Liver (tissue), 3 donors: ENCODE measurements around the gene TNS1.

Experiments used
- FOXA1 ChIP-seq: IDR thresholded peaks from 2 replicates; pipeline ENCODE4 v1.6.1; 2016; ENCODE audit warnings: antibody characterized with exemption
- GABPA ChIP-seq, 2 donors: IDR thresholded peaks in 1 of 2; conservative IDR thresholded peaks in 1 of 2; 2 replicates each; pipeline ENCODE4 v1.6.1; 2016; ENCODE audit warnings: antibody characterized with exemption in 2 of 2, mild to moderate bottlenecking in 1 of 2, moderate library complexity in 1 of 2
- JUND ChIP-seq, 2 donors: IDR thresholded peaks; 2 replicates each; pipeline ENCODE4 v1.6.1; 2016; ENCODE audit warnings: antibody characterized with exemption in 2 of 2
- RAD21 ChIP-seq, 2 donors: IDR thresholded peaks; 2 replicates each; pipeline ENCODE4 v1.6.1; 2016; ENCODE audit warnings: antibody characterized with exemption in 2 of 2, mild to moderate bottlenecking in 2 of 2
- SP1 ChIP-seq: IDR thresholded peaks from 2 replicates; pipeline ENCODE4 v1.6.1; 2018; ENCODE audit warnings: antibody characterized with exemption, mild to moderate bottlenecking
- YY1 ChIP-seq: IDR thresholded peaks from 2 replicates; pipeline ENCODE4 v1.6.1; 2016; ENCODE audit warnings: antibody characterized with exemption, mild to moderate bottlenecking
- TF ChIP-seq, protein P1 (sequence below): fragments of 150-350 bp; IDR thresholded peaks from 2 replicates; pipeline ENCODE4 v1.5.1; 2017; ENCODE audit warnings: improper control_type of control experiment, low read depth, low read length; ENCODE audit not compliant: missing input control
- TF ChIP-seq, protein P2 (sequence below): IDR thresholded peaks from 2 replicates; pipeline ENCODE4 v1.6.1; 2016; ENCODE audit warnings: antibody characterized with exemption
- TF ChIP-seq, protein P3 (sequence below): IDR thresholded peaks from 2 replicates; pipeline ENCODE4 v1.6.1; 2016; ENCODE audit warnings: antibody characterized with exemption
- TF ChIP-seq, protein P4 (sequence below): IDR thresholded peaks from 2 replicates; pipeline ENCODE4 v1.6.1; 2016; ENCODE audit warnings: antibody characterized with exemption
- donor health status: healthy.
- donor health status: healthy.

DNA sequence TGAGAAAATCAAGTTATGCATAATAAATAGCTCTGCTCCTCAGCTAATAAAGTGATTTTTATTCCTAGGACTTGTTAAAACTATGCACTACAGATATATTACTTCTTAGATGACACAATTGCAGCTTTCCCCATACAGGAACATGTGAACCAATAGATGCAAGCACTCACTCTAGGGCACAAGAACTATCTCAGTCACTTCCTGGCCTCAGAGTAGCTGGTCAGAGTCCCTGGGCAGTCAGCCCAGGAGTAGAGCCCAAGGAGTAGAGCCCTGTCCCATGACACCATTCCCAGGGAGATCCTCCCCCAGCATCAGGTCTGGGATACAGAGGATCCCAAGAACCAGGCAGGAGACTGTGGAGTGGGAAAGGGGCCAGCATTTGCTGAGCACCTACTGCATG, 2.7 kb downstream of the TNS1 start:
- TF ChIP-seq GABPA (IDR thresholded peaks at IDR 0.05 in 1 of 2, conservative IDR thresholded peaks at IDR 0.05 in 1 of 2), result no peak
- no peak for TF ChIP-seq SP1
- TF ChIP-seq, protein P1, sequence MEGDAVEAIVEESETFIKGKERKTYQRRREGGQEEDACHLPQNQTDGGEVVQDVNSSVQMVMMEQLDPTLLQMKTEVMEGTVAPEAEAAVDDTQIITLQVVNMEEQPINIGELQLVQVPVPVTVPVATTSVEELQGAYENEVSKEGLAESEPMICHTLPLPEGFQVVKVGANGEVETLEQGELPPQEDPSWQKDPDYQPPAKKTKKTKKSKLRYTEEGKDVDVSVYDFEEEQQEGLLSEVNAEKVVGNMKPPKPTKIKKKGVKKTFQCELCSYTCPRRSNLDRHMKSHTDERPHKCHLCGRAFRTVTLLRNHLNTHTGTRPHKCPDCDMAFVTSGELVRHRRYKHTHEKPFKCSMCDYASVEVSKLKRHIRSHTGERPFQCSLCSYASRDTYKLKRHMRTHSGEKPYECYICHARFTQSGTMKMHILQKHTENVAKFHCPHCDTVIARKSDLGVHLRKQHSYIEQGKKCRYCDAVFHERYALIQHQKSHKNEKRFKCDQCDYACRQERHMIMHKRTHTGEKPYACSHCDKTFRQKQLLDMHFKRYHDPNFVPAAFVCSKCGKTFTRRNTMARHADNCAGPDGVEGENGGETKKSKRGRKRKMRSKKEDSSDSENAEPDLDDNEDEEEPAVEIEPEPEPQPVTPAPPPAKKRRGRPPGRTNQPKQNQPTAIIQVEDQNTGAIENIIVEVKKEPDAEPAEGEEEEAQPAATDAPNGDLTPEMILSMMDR, result no peak
- TF ChIP-seq YY1, result no peak
- TF ChIP-seq, protein P2, sequence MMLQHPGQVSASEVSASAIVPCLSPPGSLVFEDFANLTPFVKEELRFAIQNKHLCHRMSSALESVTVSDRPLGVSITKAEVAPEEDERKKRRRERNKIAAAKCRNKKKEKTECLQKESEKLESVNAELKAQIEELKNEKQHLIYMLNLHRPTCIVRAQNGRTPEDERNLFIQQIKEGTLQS, result no peak
- TF ChIP-seq JUND (IDR thresholded peaks at IDR 0.05), result no peak
- TF ChIP-seq, protein P3, sequence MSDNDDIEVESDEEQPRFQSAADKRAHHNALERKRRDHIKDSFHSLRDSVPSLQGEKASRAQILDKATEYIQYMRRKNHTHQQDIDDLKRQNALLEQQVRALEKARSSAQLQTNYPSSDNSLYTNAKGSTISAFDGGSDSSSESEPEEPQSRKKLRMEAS, result no peak
- TF ChIP-seq RAD21 (IDR thresholded peaks at IDR 0.05), result no peak
- no peak for TF ChIP-seq FOXA1
- TF ChIP-seq, protein P4, sequence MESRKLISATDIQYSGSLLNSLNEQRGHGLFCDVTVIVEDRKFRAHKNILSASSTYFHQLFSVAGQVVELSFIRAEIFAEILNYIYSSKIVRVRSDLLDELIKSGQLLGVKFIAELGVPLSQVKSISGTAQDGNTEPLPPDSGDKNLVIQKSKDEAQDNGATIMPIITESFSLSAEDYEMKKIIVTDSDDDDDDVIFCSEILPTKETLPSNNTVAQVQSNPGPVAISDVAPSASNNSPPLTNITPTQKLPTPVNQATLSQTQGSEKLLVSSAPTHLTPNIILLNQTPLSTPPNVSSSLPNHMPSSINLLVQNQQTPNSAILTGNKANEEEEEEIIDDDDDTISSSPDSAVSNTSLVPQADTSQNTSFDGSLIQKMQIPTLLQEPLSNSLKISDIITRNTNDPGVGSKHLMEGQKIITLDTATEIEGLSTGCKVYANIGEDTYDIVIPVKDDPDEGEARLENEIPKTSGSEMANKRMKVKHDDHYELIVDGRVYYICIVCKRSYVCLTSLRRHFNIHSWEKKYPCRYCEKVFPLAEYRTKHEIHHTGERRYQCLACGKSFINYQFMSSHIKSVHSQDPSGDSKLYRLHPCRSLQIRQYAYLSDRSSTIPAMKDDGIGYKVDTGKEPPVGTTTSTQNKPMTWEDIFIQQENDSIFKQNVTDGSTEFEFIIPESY, result no peak
